GM21529 (cell line): ENCODE measurements around the gene TRAPPC5.
"Not testable (repeated sequence)": the region's sequence is repeated elsewhere in the genome, so short reads cannot be mapped to it uniquely, and the experiment has no call there.

ENCODE experiments used
- ATAC-seq: cut with Tn5 transposase; IDR thresholded peaks from one replicate; pipeline ENCODE4 v1.9.1; 2021; ENCODE audit not compliant: unreplicated experiment

Gene TRAPPC5

GRCh38 chr19:7680606-7681339 is at the start of gene TRAPPC5:
Gene TRAPPC5 (plus strand): TSS chr19:7680833. CDS start chr19:7682254, 1,421 bp downstream.
- no peak for ATAC-seq

- ATAC-seq: no peak
Observed at GRCh38 chr19:7631577-7631976, 49.1 kb upstream of the TRAPPC5 start.

- ATAC-seq: no peak
Observed at GRCh38 chr19:7632340-7633203, 48.1 kb upstream of the TRAPPC5 start.

- ATAC-seq: no peak
Observed at GRCh38 chr19:7633698-7634097, 46.9 kb upstream of the TRAPPC5 start, which contains the start of gene PCP2. Gene PCP2 (minus strand): TSS chr19:7633719. CDS start chr19:7633457, 262 bp downstream.

GRCh38 chr19:7635670-7636069 is 45.0 kb upstream of the TRAPPC5 start:
- no peak for ATAC-seq

GRCh38 chr19:7636317-7636690 is 44.3 kb upstream of the TRAPPC5 start:
- ATAC-seq: no peak

GRCh38 chr19:7636691-7637373 is 43.8 kb upstream of the TRAPPC5 start, which contains the start of gene STXBP2:
Gene STXBP2 (plus strand): TSS chr19:7637110. CDS start chr19:7637150, 40 bp downstream.
- ATAC-seq: no peak

- ATAC-seq: no peak
Observed at GRCh38 chr19:7637374-7638256, 43.0 kb upstream of the TRAPPC5 start.

GRCh38 chr19:7638802-7639465 is 41.7 kb upstream of the TRAPPC5 start:
- ATAC-seq: no peak

- no peak for ATAC-seq
Observed at GRCh38 chr19:7639863-7640348, 40.7 kb upstream of the TRAPPC5 start.

- no peak for ATAC-seq
Observed at GRCh38 chr19:7640803-7641202, 39.8 kb upstream of the TRAPPC5 start.

- ATAC-seq: no peak
Observed at GRCh38 chr19:7641290-7642276, 39.0 kb upstream of the TRAPPC5 start.

GRCh38 chr19:7642295-7643030 is 38.2 kb upstream of the TRAPPC5 start:
- no peak for ATAC-seq

- no peak for ATAC-seq
Observed at GRCh38 chr19:7643031-7643415, 37.6 kb upstream of the TRAPPC5 start.

GRCh38 chr19:7643629-7644549 is 36.7 kb upstream of the TRAPPC5 start:
- not testable (repeated sequence) for ATAC-seq

- no peak for ATAC-seq
Observed at GRCh38 chr19:7644550-7644877, 36.1 kb upstream of the TRAPPC5 start.

- ATAC-seq: no peak
Observed at GRCh38 chr19:7645163-7645562, 35.5 kb upstream of the TRAPPC5 start.
